BJ (cell line): Measurements from ENCODE around the gene TBC1D32. TPM values are rescaled to one million over a fixed set of nuclear protein-coding genes. Genes with fewer than 3 reads are reported as not detected.

ENCODE experiments used
- CTCF ChIA-PET: fragments of 350-600 bp; formaldehyde crosslinking; extraction: SDS; loops from one replicate; lab custom pipeline; 2021; ENCODE audit warnings: antibody characterized with exemption, inconsistent platforms; lab: Yijun Ruan, JAX
- POLR2A ChIA-PET: fragments of 300-600 bp; sonication (Branson Sonifier 250); formaldehyde crosslinking; extraction: SDS; loops from one replicate; lab custom pipeline; 2021; ENCODE audit warnings: antibody characterized with exemption; lab: Charles Lee
- DNase-seq: peaks from one replicate; pipeline ENCODE4 v3.0.0-alpha.2; 2011; ENCODE audit warnings: low read depth
- H3K27me3 ChIP-seq: 2 replicates; pipeline ENCODE4 v1.6.0; 2011; ENCODE audit warnings: low read length; ENCODE audit not compliant: control insufficient read depth, insufficient read depth
- H3K36me3 ChIP-seq: 2 replicates; pipeline ENCODE4 v1.5.1; 2011; ENCODE audit warnings: low read length; ENCODE audit not compliant: control insufficient read depth, insufficient read depth
- H3K4me3 ChIP-seq: 2 replicates; pipeline ENCODE4 v1.5.1; 2011; ENCODE audit warnings: low read depth, mild to moderate bottlenecking, control low read depth, low read length
- CTCF ChIP-seq: IDR thresholded peaks from 2 replicates; pipeline ENCODE4 v1.5.1; 2011; ENCODE audit warnings: low read depth, mild to moderate bottlenecking, control low read depth, inconsistent platforms, low read length, moderate library complexity; ENCODE audit not compliant: insufficient read depth
- polyA plus RNA-seq: library from polyadenylated mRNA; depleted of rRNA; stranded (reverse); fragments of >200 nt; gene quantifications from 2 replicates; pipeline ENCODE4 v1.2.3, GENCODE V29; 2011

TBC1D32 gene
- polyA plus RNA-seq, 1 experiment: 1.6 TPM

GRCh38 chr6:121242386-121242785 is 91.9 kb downstream of the TBC1D32 start:
- Histone ChIP-seq H3K36me3 (no peaks in the 10 kb centered on the region; the same call in 1 of the 2 replicates), H3K4me3 (no peak overlapping the region), H3K27me3 (no peaks in the 10 kb centered on the region)
- POLR2A ChIA-PET: no interaction called here
- no peak for TF ChIP-seq CTCF
- CTCF ChIA-PET: no interaction called here
- DNase-seq: no peak

DNA sequence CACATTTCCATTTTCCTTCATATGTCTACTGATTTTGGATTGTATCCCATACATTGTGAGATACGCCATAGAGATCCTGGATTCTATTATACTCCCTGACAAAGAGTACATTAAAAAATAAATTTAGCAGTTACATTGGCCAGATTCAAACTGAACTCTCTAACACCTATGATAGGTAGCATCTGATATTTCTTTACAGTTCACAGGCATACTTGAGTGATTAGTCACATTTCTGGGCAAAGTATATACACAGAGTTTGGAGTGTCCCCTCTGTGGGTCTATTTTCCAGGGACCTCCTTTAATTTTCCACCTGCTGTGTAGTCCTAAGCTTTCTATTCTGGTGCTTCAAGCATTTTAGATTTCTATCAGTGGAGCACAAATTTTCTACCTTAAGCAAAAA is 96.4 kb downstream of the TBC1D32 start:
- ChIA-PET POLR2A (no interaction called here), CTCF (no interaction called here)
- TF ChIP-seq CTCF: no peak
- no peaks in the 10 kb centered on the region for H3K36me3 ChIP-seq
- no peaks in the 10 kb centered on the region for H3K27me3 ChIP-seq
- no peak overlapping the region for H3K4me3 ChIP-seq
- no peak for DNase-seq

- DNase-seq: no peak
- ChIA-PET CTCF (no interaction called here), POLR2A (no interaction called here)
- Histone ChIP-seq H3K27me3 (no peaks in the 10 kb centered on the region), H3K36me3 (no peaks in the 10 kb centered on the region), H3K4me3 (no peak overlapping the region)
- no peak for TF ChIP-seq CTCF
Observed at GRCh38 chr6:121236984-121237383, 97.3 kb downstream of the TBC1D32 start.

DNA sequence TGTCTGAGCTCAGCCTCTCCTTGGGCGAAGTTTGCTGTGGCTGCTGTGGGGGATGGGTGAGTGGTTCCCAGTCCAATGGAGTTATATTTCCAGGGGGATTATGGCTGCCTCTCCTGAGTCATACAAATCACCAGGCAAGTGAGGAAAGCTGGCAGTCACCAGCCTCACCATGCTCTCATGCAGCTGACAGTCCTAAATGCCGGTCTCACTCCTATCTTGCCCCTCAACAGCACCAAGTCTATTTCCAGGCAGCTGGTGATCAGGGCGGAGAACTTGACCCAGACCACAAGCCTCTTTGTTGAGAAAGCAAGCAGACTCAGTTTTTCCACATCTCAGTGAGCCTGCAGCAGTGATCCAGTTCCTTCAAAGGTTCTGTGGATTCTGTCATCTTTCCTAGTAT is 98.9 kb downstream of the TBC1D32 start:
- Histone ChIP-seq H3K27me3 (no peaks in the 10 kb centered on the region), H3K36me3 (no peaks in the 10 kb centered on the region), H3K4me3 (no peak overlapping the region)
- no peak for TF ChIP-seq CTCF
- CTCF ChIA-PET: interaction anchor here (0.9 kb wide), 1 partner anchor 19 kb away, joined by 3 read pairs; no protein-coding TSS in a partner anchor
- POLR2A ChIA-PET: no interaction called here
- no peak for DNase-seq

DNA sequence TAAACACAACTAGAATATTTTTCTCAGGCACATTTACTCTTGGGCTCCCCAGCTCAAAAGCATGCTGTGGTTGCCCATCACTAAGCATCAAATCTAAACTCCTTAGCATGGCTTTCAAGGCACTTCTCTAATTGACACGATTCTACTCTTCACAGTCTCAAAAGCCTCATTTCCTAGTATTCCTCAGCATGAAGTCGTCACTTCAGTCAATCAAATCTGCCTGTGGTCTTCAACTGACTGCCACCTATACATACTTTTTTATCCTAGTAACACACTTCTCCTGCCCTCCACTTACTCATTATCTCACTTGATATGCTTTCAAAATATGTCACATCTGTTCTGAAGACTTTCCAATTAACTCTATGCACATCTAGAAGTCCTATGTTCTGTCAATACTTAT is 110.3 kb downstream of the TBC1D32 start:
- H3K36me3 ChIP-seq: no peaks in the 10 kb centered on the region
- POLR2A ChIA-PET: no interaction called here
- DNase-seq: no peak
- H3K27me3 ChIP-seq: no peaks in the 10 kb centered on the region
- CTCF ChIA-PET: no interaction called here
- TF ChIP-seq CTCF: no peak
- H3K4me3 ChIP-seq: no peak overlapping the region
